ENCODE measurements around the gene DDX24. TPM values are rescaled to one million over a fixed set of nuclear protein-coding genes. Genes with fewer than 3 reads are reported as not detected.

The DDX24 gene
- total and polyA plus RNA-seq, 8 donors, result 39.1 to 236 (median 69.9) TPM

DNA sequence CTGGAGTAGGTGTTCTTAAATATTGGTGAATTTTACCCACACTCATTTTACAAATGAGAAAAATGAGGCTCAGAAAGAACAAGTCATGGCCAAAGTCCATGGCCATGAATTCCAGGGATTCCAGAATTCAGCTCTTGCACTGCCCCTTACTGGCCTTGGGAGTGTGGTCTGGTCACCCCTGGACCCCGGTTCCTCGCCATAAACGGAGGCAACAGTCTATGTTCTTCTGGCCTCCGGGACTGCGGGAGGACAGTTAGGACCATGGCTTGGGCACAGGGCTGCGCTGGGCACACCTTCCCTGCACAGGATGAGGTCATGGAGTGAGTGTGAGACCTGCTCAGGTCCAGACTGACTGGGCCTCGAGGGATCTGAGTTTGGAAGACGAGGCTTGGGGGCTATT, 77.0 kb downstream of the DDX24 start:
- H3K36me3 ChIP-seq, result no peaks in the 10 kb centered on the region
- DNase-seq, result no peak
- TF ChIP-seq POLR2A (IDR thresholded peaks at IDR 0.05) (no peak), EP300 (IDR thresholded peaks at IDR 0.05) (no peak), POLR2AphosphoS5 (IDR thresholded peaks at IDR 0.05) (no peak), CTCF (IDR thresholded peaks at IDR 0.05) (no peak)
- intact Hi-C loops (cut with DNase I; ENCODE audit: low total_unique reads), result loop anchor here (5.0 kb wide), 1 partner anchor 67 kb away; no protein-coding TSS in a partner anchor
- WGBS, 5 donors, result 65 to 74% (median 70%) methylated on average over 8 of the region's 8 CpGs
- H3K4me3 ChIP-seq, result no peak overlapping the region
- H3K27me3 ChIP-seq, result peaks cover 0 to 26% (median 4%) of the 10 kb centered on the region in 3 donors
- no peak overlapping the region for H3K27ac ChIP-seq
- H3K9me3 ChIP-seq, result no peaks in the 10 kb centered on the region
- H3K4me1 ChIP-seq, result peaks cover 0 to 11% (median 8%) of the 10 kb centered on the region in 4 donors

- DNase-seq, result no peak
- WGBS, 5 donors, result 70 to 94% (median 80%) methylated on average over 3 to 4 of the region's 4 CpGs
- H3K4me3 ChIP-seq, result no peak overlapping the region
- no peaks in the 10 kb centered on the region for H3K36me3 ChIP-seq
- no peak overlapping the region for H3K27ac ChIP-seq
- intact Hi-C loops (cut with DNase I; ENCODE audit: low total_unique reads), result loop anchor here (5.0 kb wide), 1 partner anchor 66 kb away; no protein-coding TSS in a partner anchor
- TF ChIP-seq POLR2AphosphoS5 (IDR thresholded peaks at IDR 0.05) (no peak), POLR2A (IDR thresholded peaks at IDR 0.05) (no peak), EP300 (IDR thresholded peaks at IDR 0.05) (no peak), CTCF (IDR thresholded peaks at IDR 0.05) (no peak)
- peaks cover 0 to 11% (median 8%) of the 10 kb centered on the region in 4 donors for H3K4me1 ChIP-seq
- no peaks in the 10 kb centered on the region for H3K9me3 ChIP-seq
- H3K27me3 ChIP-seq, result peaks cover 0 to 26% (median 4%) of the 10 kb centered on the region in 3 donors
Measured at GRCh38 chr14:94003397-94003796, 77.6 kb downstream of the DDX24 start.

GRCh38 chr14:94001501-94002396, 79.3 kb downstream of the DDX24 start:
- H3K27ac ChIP-seq, result no peak overlapping the region
- no peaks in the 10 kb centered on the region for H3K9me3 ChIP-seq
- peaks cover 0 to 16% (median 8%) of the 10 kb centered on the region in 4 donors for H3K4me1 ChIP-seq
- 43 to 58% (median 45%) methylated on average over 20 to 26 of the region's 26 CpGs for WGBS, 5 donors
- peak; percentile 55 to 89 for DNase-seq
- no peak overlapping the region for H3K4me3 ChIP-seq
- peaks cover 0 to 28% (median 6%) of the 10 kb centered on the region in 3 donors for H3K27me3 ChIP-seq
- no peaks in the 10 kb centered on the region for H3K36me3 ChIP-seq
- intact Hi-C loops (cut with DNase I; ENCODE audit: low total_unique reads), result loop anchor here (5.0 kb wide), 1 partner anchor 64 kb away; no protein-coding TSS in a partner anchor
- TF ChIP-seq CTCF (IDR thresholded peaks at IDR 0.05) (peak in 5 of 7 experiments; percentile 77 to 98 (median 94)), EP300 (IDR thresholded peaks at IDR 0.05) (no peak), POLR2AphosphoS5 (IDR thresholded peaks at IDR 0.05) (peak in 2 of 3 donors; percentile 6 to 44), POLR2A (IDR thresholded peaks at IDR 0.05) (no peak)

- WGBS, 5 donors, result 64 to 81% (median 73%) methylated on average over 11 to 13 of the region's 13 CpGs
- Histone ChIP-seq H3K4me3 (no peak overlapping the region), H3K27me3 (peaks cover 0 to 35% (median 9%) of the 10 kb centered on the region in 3 donors), H3K36me3 (no peaks in the 10 kb centered on the region), H3K9me3 (no peaks in the 10 kb centered on the region), H3K27ac (no peak overlapping the region), H3K4me1 (peaks cover 0 to 22% (median 8%) of the 10 kb centered on the region in 4 donors)
- no peak for DNase-seq
- intact Hi-C loops (cut with DNase I; ENCODE audit: low total_unique reads), result loop anchor here (5.0 kb wide), 1 partner anchor 64 kb away; no protein-coding TSS in a partner anchor
- TF ChIP-seq POLR2A (IDR thresholded peaks at IDR 0.05) (no peak), EP300 (IDR thresholded peaks at IDR 0.05) (no peak), CTCF (IDR thresholded peaks at IDR 0.05) (no peak), POLR2AphosphoS5 (IDR thresholded peaks at IDR 0.05) (no peak)
Measured at GRCh38 chr14:94001016-94001415, 80.0 kb downstream of the DDX24 start.
